ENCODE results near the gene HERC4. TPM values are rescaled to one million over a fixed set of nuclear protein-coding genes. Genes with fewer than 3 reads are reported as not detected.

HERC4 gene
- total and polyA plus RNA-seq, 2 donors (not counting 3 experiments of a cell fraction or from before 2014, with no cell fraction given) = 10.6 to 73.7 TPM

- FAIRE-seq (no peak), DNase-seq (ENCODE audit: low read depth, low spot score) (no peak)
- CTCF ChIA-PET = interaction anchor here (0.5 to 1.2 kb wide), 6 partner anchors 9 to 130 kb away, joined by 3 read pairs; no protein-coding TSS in a partner anchor
Observed at GRCh38 chr10:67977251-67977650, 97.8 kb downstream of the HERC4 start.

More at GRCh38 chr10:67977251-67977650, 97.8 kb downstream of the HERC4 start:
- H3K9me3 ChIP-seq (replicated peaks; ENCODE audit: control insufficient read depth, insufficient read depth, low read length) = no peaks in the 10 kb centered on the region
- no peak overlapping the region for H3K9ac ChIP-seq (replicated peaks; ENCODE audit: extremely low read depth, insufficient read depth, low read length)
- no TSS peak for BruUV-seq (replicated peaks)
- H3K4me3 ChIP-seq (replicated peaks in 1 of 3; ENCODE audit: insufficient read depth in 1 of 3, low read depth in 1 of 3, low read length in 3 of 3) = no peak overlapping the region
- peaks cover 2% of the 10 kb centered on the region for H3K79me2 ChIP-seq (ENCODE audit: control insufficient read depth, insufficient read depth, low read length)
- H4K20me1 ChIP-seq (replicated peaks; ENCODE audit: control insufficient read depth, extremely low read depth, insufficient read depth, low read length) = no peaks in the 10 kb centered on the region
- H3K27ac ChIP-seq (ENCODE audit: insufficient read depth, low read depth, low read length) = no peak overlapping the region
- H2AFZ ChIP-seq (ENCODE audit: low read depth, low read length) = no peak overlapping the region
- no peaks in the 10 kb centered on the region for H3K4me1 ChIP-seq (ENCODE audit: control insufficient read depth, extremely low read depth, insufficient read depth, low read length)
- H3K36me3 ChIP-seq (ENCODE audit: control insufficient read depth in 2 of 2, extremely low read depth in 1 of 2, insufficient read depth in 2 of 2, low read length in 2 of 2) = peaks cover 18% of the 10 kb centered on the region in 2 experiments
- dilution Hi-C loops (cut with MboI; ENCODE audit: extremely low pct_ligation_motif_present, low sequenced_read_pairs) (no loop called here), intact Hi-C loops (cut with micrococcal nuclease) (no loop called here)
- TF ChIP-seq MYC (IDR thresholded peaks at IDR 0.05; ENCODE audit: low read depth, low read length) = no peak
- no peak for TF ChIP-seq JUN (IDR thresholded peaks at IDR 0.05; ENCODE audit: borderline replicate concordance, insufficient read depth, insufficient read length, low read depth)
- TF ChIP-seq, protein P1, sequence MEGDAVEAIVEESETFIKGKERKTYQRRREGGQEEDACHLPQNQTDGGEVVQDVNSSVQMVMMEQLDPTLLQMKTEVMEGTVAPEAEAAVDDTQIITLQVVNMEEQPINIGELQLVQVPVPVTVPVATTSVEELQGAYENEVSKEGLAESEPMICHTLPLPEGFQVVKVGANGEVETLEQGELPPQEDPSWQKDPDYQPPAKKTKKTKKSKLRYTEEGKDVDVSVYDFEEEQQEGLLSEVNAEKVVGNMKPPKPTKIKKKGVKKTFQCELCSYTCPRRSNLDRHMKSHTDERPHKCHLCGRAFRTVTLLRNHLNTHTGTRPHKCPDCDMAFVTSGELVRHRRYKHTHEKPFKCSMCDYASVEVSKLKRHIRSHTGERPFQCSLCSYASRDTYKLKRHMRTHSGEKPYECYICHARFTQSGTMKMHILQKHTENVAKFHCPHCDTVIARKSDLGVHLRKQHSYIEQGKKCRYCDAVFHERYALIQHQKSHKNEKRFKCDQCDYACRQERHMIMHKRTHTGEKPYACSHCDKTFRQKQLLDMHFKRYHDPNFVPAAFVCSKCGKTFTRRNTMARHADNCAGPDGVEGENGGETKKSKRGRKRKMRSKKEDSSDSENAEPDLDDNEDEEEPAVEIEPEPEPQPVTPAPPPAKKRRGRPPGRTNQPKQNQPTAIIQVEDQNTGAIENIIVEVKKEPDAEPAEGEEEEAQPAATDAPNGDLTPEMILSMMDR (IDR thresholded peaks at IDR 0.05; ENCODE audit: extremely low read depth in 1 of 2, insufficient read depth in 1 of 2, low read depth in 1 of 2, low read length in 2 of 2) = no peak
- no peak for TF ChIP-seq EZH2 (IDR thresholded peaks at IDR 0.05; ENCODE audit: borderline replicate concordance, low read depth, low read length, severe bottlenecking)
- TF ChIP-seq GATA2 (IDR thresholded peaks at IDR 0.05; ENCODE audit: insufficient read depth, insufficient read length, low read depth, low read length) = no peak
- TF ChIP-seq MAX (IDR thresholded peaks at IDR 0.05; ENCODE audit: insufficient read depth, insufficient read length) = no peak
- no peak for TF ChIP-seq POLR2AphosphoS5 (IDR thresholded peaks at IDR 0.05; ENCODE audit: insufficient read depth, low read depth, low read length)
- TF ChIP-seq POLR2A (IDR thresholded peaks at IDR 0.05; ENCODE audit: low read depth, low read length) = no peak
- TF ChIP-seq FOS (IDR thresholded peaks at IDR 0.05; ENCODE audit: borderline replicate concordance, insufficient read depth, low read length) = no peak
- no peak overlapping the region for H3K4me2 ChIP-seq (ENCODE audit: insufficient read depth, low read length)
- no peaks in the 10 kb centered on the region for H3K27me3 ChIP-seq (ENCODE audit: control insufficient read depth in 2 of 2, insufficient read depth in 2 of 2, low read length in 2 of 2)
- H3K9me1 ChIP-seq (replicated peaks; ENCODE audit: control insufficient read depth, extremely low read depth, insufficient read depth, low read length) = no peaks in the 10 kb centered on the region
- POLR2A ChIA-PET = no interaction called here

Data from endothelial cell of umbilical vein (primary cell).